HepG2 (cell line): ENCODE results near the gene GPR176. TPM values are rescaled to one million over a fixed set of nuclear protein-coding genes. Genes with fewer than 3 reads are reported as not detected.
A peak's percentile ranks its signal among the peaks of the same experiment; 100 is the strongest.

Experiments
- HOXA9 ChIP-seq: sonication (generic); formaldehyde crosslinking; IDR thresholded peaks from 2 replicates; pipeline ENCODE4 v1.8.1; 2022; ENCODE audit warnings: missing genetic modification reagents, mild to moderate bottlenecking, moderate library complexity, borderline replicate concordance
- KAT8 ChIP-seq: IDR thresholded peaks from 2 replicates; pipeline ENCODE4 v1.6.1; 2016; ENCODE audit warnings: missing genetic modification reagents, missing compliant biosample characterization
- NFKB2 ChIP-seq: sonication (generic); formaldehyde crosslinking; IDR thresholded peaks from 2 replicates; pipeline ENCODE4 v1.4.0; 2020; ENCODE audit warnings: missing genetic modification reagents, borderline replicate concordance
- NFYC ChIP-seq: IDR thresholded peaks from 2 replicates; pipeline ENCODE4 v1.6.1; 2016; ENCODE audit warnings: missing genetic modification reagents, missing compliant biosample characterization
- RXRB ChIP-seq: IDR thresholded peaks from 2 replicates; pipeline ENCODE4 v1.6.1; 2016; ENCODE audit warnings: borderline replicate concordance, missing genetic modification reagents, missing compliant biosample characterization
- TCF12 ChIP-seq, 2 experiments: fragments of 450-650 bp in 1 of 2; sonication (generic) in 1 of 2; formaldehyde crosslinking in 1 of 2; IDR thresholded peaks; 2 replicates each; pipeline versions ENCODE4 v1.6.1 to v1.8.0; 2017 to 2022; ENCODE audit warnings: antibody characterized with exemption in 1 of 2, mild to moderate bottlenecking in 1 of 2, missing genetic modification reagents in 1 of 2, moderate library complexity in 1 of 2
- ZNF251 ChIP-seq: sonication (generic); formaldehyde crosslinking; IDR thresholded peaks from 2 replicates; pipeline ENCODE4 v1.9.0; 2021; ENCODE audit warnings: mild to moderate bottlenecking, missing genetic modification reagents
- ZNF670 ChIP-seq: sonication (generic); formaldehyde crosslinking; IDR thresholded peaks from 2 replicates; pipeline ENCODE4 v1.8.0; 2022; ENCODE audit warnings: mild to moderate bottlenecking, missing genetic modification reagents, borderline replicate concordance
- ZNF878 ChIP-seq: sonication (generic); formaldehyde crosslinking; IDR thresholded peaks from 2 replicates; pipeline ENCODE4 v1.8.1; 2023; ENCODE audit warnings: mild to moderate bottlenecking, missing genetic modification reagents, moderate library complexity
- ZNF891 ChIP-seq: sonication (generic); formaldehyde crosslinking; IDR thresholded peaks from 2 replicates; pipeline ENCODE4 v1.5.0; 2020; ENCODE audit warnings: mild to moderate bottlenecking, missing genetic modification reagents
- ZSCAN22 ChIP-seq: sonication (generic); formaldehyde crosslinking; IDR thresholded peaks from 2 replicates; pipeline ENCODE4 v1.4.0; 2020; ENCODE audit warnings: mild to moderate bottlenecking, missing genetic modification reagents
- polyA plus RNA-seq, 8 experiments: library from polyadenylated mRNA; depleted of rRNA in 3 of 8; stranded (reverse) in 7 of 8; unstranded in 1 of 8; fragments of >200 nt; fragmentation: Illumina TruSeq in 4 of 8; extraction: Trizol in 4 of 8; gene quantifications; 2 replicates each; pipeline versions ENCODE4 v1.2.1 to v1.2.3, GENCODE V29; 2011 to 2016; ENCODE audit warnings: low read depth in 4 of 8, missing spikeins in 1 of 8, mixed read lengths in 1 of 8; ENCODE audit not compliant: insufficient read depth in 1 of 8
- total RNA-seq, 5 experiments: library from RNA; depleted of rRNA; stranded (reverse); fragments of >200 nt; fragmentation: Illumina TruSeq; extraction: Trizol; gene quantifications; 2 replicates each; pipeline ENCODE4 v1.2.3, GENCODE V29; 2016; ENCODE audit warnings: low read depth in 1 of 5
- TF ChIP-seq, protein P1 (sequence below): sonication (generic); formaldehyde crosslinking; IDR thresholded peaks from 2 replicates; pipeline ENCODE4 v1.4.0; 2020; ENCODE audit warnings: missing genetic modification reagents
- TF ChIP-seq, protein P2 (sequence below): IDR thresholded peaks from 2 replicates; pipeline ENCODE4 v1.6.1; 2016; ENCODE audit warnings: low read depth, borderline replicate concordance
- TF ChIP-seq, protein P3 (sequence below): sonication (generic); formaldehyde crosslinking; IDR thresholded peaks from 2 replicates; pipeline ENCODE4 v1.4.0; 2020; ENCODE audit warnings: low read depth, mild to moderate bottlenecking, missing genetic modification reagents
- TF ChIP-seq, protein P4 (sequence below): conservative IDR thresholded peaks from 2 replicates; pipeline ENCODE4 v1.6.1; 2018; ENCODE audit warnings: missing genetic modification reagents
- TF ChIP-seq, protein P5 (sequence below): sonication (generic); IDR thresholded peaks from 2 replicates; pipeline ENCODE4 v1.6.1; 2016; ENCODE audit warnings: low read depth, borderline replicate concordance
- TF ChIP-seq, protein P6 (sequence below): sonication (generic); formaldehyde crosslinking; IDR thresholded peaks from 2 replicates; pipeline ENCODE4 v1.5.0; 2020; ENCODE audit warnings: mild to moderate bottlenecking, missing genetic modification reagents

GPR176 gene
- total and polyA plus RNA-seq, 2 of the 13 experiments (the other 11 are each of a cell fraction or from before 2014, with no cell fraction given), result 0.11 to 0.20 TPM

DNA sequence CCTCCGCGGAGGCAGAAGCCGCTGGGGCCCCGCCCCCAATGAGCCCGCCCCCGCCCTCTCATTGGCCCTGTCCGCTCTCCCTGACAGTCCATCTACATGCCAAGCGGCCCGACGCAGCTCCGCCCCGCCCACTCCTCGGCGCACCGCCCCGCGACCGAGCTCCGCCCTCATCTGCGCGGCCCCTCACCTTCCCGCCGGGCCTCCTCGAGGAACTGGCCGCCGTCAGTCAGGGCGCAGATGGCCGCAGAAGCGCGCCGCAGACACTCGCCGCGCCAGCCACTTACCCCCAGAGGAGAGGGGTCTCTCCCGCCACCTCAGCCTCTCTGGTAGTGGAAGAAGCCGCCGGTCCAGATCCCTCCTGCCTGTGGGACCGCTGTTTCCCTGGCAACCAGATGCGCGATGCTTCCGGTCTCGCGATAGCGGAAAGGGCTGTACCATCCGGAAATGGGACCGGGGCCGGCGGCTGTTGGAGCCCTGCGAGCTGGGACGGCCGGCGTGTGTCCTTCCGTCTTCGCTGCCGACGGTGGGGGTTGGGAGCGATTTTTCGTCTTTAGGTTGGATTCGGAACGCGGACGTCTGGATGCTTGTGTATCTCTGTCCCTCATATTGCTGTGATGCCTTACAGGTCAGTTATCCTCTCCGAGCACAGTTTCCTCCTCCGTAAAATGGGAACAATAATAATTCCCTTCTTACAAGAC, 137.5 kb downstream of the GPR176 start, which contains the start of gene FSIP1 (continued):
- TF ChIP-seq, protein P1, sequence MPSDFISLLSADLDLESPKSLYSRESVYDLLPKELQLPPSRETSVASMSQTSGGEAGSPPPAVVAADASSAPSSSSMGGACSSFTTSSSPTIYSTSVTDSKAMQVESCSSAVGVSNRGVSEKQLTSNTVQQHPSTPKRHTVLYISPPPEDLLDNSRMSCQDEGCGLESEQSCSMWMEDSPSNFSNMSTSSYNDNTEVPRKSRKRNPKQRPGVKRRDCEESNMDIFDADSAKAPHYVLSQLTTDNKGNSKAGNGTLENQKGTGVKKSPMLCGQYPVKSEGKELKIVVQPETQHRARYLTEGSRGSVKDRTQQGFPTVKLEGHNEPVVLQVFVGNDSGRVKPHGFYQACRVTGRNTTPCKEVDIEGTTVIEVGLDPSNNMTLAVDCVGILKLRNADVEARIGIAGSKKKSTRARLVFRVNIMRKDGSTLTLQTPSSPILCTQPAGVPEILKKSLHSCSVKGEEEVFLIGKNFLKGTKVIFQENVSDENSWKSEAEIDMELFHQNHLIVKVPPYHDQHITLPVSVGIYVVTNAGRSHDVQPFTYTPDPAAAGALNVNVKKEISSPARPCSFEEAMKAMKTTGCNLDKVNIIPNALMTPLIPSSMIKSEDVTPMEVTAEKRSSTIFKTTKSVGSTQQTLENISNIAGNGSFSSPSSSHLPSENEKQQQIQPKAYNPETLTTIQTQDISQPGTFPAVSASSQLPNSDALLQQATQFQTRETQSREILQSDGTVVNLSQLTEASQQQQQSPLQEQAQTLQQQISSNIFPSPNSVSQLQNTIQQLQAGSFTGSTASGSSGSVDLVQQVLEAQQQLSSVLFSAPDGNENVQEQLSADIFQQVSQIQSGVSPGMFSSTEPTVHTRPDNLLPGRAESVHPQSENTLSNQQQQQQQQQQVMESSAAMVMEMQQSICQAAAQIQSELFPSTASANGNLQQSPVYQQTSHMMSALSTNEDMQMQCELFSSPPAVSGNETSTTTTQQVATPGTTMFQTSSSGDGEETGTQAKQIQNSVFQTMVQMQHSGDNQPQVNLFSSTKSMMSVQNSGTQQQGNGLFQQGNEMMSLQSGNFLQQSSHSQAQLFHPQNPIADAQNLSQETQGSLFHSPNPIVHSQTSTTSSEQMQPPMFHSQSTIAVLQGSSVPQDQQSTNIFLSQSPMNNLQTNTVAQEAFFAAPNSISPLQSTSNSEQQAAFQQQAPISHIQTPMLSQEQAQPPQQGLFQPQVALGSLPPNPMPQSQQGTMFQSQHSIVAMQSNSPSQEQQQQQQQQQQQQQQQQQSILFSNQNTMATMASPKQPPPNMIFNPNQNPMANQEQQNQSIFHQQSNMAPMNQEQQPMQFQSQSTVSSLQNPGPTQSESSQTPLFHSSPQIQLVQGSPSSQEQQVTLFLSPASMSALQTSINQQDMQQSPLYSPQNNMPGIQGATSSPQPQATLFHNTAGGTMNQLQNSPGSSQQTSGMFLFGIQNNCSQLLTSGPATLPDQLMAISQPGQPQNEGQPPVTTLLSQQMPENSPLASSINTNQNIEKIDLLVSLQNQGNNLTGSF (CRISPR knock-in tag), result peak; percentile 25; the same call in 1 of the 2 replicates
- TF ChIP-seq ZNF878 (CRISPR knock-in tag) (no peak), ZNF891 (CRISPR knock-in tag) (peak; percentile 72; the same call in 1 of the 2 replicates), ZSCAN22 (CRISPR knock-in tag) (no peak), TCF12 (IDR thresholded peaks at IDR 0.05) (no peak), TCF12 (CRISPR knock-in tag; IDR thresholded peaks at IDR 0.05) (no peak), HOXA9 (no peak), ZNF670 (CRISPR knock-in tag) (no peak), KAT8 (CRISPR knock-in tag) (peak; percentile 93), RXRB (CRISPR knock-in tag) (peak; percentile 64; the same call in 1 of the 2 replicates), NFKB2 (CRISPR knock-in tag) (peak; percentile 75; the same call in 1 of the 2 replicates), ZNF251 (CRISPR knock-in tag) (no peak), NFYC (peak; percentile 50)
- TF ChIP-seq, protein P2, sequence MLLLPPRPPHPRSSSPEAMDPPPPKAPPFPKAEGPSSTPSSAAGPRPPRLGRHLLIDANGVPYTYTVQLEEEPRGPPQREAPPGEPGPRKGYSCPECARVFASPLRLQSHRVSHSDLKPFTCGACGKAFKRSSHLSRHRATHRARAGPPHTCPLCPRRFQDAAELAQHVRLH (CRISPR knock-in tag), result peak; percentile 60; the same call in 1 of the 2 replicates
- TF ChIP-seq, protein P3, sequence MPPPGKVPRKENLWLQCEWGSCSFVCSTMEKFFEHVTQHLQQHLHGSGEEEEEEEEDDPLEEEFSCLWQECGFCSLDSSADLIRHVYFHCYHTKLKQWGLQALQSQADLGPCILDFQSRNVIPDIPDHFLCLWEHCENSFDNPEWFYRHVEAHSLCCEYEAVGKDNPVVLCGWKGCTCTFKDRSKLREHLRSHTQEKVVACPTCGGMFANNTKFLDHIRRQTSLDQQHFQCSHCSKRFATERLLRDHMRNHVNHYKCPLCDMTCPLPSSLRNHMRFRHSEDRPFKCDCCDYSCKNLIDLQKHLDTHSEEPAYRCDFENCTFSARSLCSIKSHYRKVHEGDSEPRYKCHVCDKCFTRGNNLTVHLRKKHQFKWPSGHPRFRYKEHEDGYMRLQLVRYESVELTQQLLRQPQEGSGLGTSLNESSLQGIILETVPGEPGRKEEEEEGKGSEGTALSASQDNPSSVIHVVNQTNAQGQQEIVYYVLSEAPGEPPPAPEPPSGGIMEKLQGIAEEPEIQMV, result peak; percentile 33; the same call in 1 of the 2 replicates
- TF ChIP-seq, protein P4, sequence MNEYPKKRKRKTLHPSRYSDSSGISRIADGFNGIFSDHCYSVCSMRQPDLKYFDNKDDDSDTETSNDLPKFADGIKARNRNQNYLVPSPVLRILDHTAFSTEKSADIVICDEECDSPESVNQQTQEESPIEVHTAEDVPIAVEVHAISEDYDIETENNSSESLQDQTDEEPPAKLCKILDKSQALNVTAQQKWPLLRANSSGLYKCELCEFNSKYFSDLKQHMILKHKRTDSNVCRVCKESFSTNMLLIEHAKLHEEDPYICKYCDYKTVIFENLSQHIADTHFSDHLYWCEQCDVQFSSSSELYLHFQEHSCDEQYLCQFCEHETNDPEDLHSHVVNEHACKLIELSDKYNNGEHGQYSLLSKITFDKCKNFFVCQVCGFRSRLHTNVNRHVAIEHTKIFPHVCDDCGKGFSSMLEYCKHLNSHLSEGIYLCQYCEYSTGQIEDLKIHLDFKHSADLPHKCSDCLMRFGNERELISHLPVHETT (CRISPR knock-in tag), result peak; percentile 56
- TF ChIP-seq, protein P5, sequence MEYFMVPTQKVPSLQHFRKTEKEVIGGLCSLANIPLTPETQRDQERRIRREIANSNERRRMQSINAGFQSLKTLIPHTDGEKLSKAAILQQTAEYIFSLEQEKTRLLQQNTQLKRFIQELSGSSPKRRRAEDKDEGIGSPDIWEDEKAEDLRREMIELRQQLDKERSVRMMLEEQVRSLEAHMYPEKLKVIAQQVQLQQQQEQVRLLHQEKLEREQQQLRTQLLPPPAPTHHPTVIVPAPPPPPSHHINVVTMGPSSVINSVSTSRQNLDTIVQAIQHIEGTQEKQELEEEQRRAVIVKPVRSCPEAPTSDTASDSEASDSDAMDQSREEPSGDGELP, result peak; percentile 42; the same call in 1 of the 2 replicates
- TF ChIP-seq, protein P6, sequence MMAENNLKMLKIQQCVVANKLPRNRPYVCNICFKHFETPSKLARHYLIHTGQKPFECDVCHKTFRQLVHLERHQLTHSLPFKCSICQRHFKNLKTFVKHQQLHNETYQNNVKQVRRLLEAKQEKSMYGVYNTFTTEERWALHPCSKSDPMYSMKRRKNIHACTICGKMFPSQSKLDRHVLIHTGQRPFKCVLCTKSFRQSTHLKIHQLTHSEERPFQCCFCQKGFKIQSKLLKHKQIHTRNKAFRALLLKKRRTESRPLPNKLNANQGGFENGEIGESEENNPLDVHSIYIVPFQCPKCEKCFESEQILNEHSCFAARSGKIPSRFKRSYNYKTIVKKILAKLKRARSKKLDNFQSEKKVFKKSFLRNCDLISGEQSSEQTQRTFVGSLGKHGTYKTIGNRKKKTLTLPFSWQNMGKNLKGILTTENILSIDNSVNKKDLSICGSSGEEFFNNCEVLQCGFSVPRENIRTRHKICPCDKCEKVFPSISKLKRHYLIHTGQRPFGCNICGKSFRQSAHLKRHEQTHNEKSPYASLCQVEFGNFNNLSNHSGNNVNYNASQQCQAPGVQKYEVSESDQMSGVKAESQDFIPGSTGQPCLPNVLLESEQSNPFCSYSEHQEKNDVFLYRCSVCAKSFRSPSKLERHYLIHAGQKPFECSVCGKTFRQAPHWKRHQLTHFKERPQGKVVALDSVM (CRISPR knock-in tag), result peak; percentile 48; the same call in 1 of the 2 replicates
